AG08395 (cell line): ENCODE data around the gene DMAC2.
"Not testable (repeated sequence)": the region's sequence is repeated elsewhere in the genome, so short reads cannot be mapped to it uniquely, and the experiment has no call there.

Experiments used
- DNase-seq: peaks from one replicate; pipeline ENCODE4 v3.0.0; 2012; ENCODE audit warnings: mixed read lengths, low spot score

DMAC2 gene

DNA sequence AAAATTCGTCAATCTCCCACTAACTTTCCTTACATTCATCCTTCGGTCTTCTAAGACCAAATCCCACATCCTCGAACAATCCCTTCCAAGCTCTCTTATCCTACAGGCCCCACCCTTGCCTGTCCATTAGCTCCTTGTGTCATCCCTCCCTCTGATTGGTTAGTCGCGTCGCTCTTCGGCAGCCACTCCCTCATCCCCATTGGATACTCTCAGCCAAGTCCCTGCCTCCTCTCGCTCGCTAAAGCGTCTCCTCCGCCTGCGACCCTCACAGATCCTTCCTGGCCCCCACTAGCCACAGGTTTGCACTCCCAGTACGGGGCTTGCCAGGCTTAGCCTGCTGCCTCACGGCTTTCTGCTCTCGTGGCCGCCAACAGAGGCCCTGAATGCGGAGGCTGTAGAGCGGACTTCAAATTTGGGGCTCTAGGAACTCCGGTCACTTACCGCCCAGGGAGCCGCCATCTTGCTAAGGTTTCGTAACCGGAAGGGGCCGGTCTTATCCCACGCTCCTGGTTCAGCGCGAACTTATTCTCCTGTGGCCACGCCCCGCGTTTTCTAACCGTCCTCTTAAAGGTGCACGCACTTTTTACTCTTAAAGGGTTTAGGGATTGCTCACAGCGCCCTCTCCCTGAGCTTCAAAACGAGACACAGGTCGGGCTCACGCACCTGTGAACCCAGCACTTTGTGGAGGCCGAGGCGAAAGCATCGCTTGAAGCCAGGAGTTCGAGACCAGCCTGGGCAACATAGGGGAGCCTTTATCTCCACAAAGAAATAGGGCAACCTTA is at the start of gene DMAC2:
Gene DMAC2, minus strand, starts transcription at position 472 of the 782 bp plus-strand sequence. Its CDS starts 13 bp downstream, at position 459.
- DNase-seq: peak; percentile 99

DNA sequence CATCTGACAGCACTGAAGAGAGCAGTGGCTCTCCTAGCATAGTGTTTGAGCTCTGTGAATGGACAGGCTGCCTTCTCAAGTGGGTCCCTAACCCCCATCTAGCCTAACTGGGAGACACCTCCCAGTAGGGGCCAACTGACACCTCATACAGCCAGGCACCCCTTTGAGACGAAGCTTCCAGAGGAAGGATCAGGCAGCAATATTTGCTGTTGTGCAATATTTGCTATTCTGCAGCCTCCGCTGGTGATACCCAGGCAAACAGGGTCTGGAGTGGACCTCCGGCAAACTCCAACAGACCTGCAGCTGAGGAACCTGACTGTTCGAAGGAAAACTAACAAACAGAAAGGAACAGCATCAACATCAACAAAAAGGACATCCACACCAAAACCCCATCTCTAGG is 47.2 kb upstream of the DMAC2 start:
- not testable (repeated sequence) for DNase-seq

DNA sequence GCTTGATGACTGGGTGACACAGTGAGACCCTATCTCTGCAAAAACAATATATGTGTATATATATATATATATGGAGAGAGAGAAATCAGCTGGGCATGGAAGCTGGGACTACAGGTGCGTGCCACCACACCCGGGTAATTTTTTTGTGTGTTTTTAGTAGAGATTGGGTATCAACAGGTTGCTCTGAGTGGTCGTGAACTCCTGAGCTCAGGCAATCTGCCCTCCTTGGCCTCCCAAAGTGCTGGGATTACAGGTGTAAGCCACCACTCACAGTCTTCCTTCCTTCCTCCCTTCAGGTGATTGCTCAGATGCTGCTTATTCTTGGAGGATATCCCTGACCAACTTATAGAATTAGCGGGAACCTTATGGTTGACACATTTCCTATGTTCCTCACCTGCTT is 45.1 kb upstream of the DMAC2 start:
- DNase-seq: no peak

DNA sequence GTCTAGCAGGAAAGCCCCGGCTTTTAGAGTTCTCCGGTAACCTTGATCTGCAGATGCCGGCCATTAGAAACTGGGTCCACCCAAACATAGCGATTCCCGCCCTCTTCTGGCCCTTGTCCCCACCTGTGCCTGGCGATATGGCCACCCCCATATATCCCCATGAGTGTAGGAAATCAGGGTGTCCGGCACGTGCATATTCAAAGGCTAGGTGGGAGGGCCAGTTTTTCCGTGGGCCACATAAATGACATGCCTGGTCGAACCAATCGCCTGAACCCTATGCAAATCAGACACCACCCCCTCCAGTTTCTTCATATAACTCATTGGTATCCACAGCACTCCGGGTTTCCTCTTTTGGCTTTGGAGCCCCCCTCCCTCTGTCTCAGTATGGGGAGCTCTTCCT is 40.6 kb upstream of the DMAC2 start:
- DNase-seq: no peak

DNA sequence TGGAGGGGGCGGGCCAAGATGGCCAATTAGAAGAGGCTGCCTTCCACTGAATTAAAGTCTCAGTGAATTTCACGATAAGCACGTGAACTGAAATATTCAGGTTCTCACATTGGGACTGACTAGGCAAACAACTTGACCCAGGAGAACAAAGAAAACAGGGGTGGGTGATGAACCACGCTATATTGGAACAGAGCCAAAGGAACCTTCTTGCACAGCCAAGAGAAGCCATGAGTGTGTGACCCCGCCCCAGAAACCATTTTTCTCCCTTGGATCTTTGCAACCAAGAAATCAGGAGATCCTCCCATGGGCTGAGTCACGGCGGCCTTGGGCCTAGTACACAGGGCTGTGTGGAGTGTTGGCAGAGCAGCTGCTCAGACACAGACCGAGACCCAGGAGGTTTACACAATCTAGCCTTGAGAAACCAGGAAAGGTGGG is 40.1 kb upstream of the DMAC2 start:
- DNase-seq: no peak

DNA sequence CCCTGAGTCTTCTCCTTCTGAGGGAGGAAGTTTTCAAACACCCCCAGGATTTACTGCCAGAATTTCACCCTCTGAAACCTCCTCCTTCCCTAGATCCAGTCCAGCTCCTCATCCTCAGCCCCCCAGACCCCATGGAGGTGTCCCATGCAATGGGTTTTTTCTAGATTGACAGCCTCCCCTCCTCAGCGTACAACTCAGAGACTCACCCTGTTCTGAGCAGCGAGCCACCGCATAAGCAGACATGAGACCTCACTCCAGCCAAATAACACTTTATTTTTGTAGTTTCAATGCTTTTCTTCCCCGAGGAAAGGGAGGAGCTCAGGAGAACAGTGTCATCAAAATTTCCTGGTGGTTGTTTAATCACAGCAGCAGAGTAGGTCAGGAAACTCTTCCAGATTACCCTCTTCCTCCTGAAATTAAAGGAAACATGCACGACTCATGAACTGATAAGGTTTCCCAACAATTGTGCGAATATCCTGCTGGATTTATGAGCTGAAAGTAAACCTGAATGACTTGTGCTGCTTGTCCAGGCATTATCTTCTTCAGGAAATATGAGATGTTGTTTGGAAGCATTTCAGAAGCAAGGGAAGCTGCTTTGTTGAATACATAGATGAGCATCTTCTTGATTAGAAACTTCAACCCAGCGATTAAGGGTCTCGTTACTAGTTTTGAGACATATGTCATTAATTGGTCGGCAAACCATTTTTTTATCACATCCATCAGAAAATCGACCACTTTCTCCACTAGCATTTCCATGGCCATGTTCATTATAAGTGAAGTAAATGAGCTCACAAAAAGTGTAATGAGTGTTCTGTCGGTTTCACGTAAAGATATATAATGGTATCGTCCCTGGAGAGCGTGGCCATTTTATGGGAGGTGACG is 39.4 kb upstream of the DMAC2 start:
- no peak for DNase-seq

DNA sequence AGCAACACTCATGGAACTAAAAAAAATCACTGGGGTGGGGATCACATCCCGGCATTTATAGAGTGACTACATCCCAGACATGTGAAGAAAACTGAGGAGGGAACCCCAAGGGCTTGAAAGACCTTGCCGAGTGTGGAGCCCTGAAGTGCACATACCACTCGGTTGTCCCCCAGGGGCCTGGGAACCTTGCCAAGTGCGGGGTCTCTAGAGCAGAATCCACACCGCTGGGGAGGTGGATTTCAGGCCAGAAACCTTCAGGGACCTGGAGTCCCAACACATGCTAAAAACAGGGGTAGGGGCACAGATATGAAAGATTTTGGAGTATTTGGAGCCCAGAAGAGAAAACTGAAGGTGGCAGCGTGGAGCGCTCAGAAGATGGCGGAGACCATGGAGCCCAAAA is 38.5 kb upstream of the DMAC2 start:
- DNase-seq: no peak

DNA sequence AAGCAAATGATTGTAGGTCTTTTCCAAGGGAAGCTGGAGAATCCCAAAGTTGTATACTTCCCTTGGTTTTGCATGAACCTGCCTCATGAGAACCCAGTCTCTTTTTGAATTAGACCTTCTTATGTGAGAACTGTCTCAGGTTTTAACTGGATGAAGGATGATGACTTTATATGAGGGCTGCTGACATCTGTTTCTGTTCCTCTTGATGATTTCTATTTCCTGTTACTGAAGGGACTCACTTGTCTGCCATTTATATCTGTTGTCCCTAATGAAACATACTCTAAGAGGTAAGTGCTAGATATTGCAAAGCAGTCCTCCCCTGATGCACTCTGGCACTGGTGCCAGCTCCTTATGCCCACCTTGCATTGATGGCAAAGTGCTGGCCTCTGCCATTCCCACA is 36.9 kb upstream of the DMAC2 start:
- DNase-seq: no peak

DNA sequence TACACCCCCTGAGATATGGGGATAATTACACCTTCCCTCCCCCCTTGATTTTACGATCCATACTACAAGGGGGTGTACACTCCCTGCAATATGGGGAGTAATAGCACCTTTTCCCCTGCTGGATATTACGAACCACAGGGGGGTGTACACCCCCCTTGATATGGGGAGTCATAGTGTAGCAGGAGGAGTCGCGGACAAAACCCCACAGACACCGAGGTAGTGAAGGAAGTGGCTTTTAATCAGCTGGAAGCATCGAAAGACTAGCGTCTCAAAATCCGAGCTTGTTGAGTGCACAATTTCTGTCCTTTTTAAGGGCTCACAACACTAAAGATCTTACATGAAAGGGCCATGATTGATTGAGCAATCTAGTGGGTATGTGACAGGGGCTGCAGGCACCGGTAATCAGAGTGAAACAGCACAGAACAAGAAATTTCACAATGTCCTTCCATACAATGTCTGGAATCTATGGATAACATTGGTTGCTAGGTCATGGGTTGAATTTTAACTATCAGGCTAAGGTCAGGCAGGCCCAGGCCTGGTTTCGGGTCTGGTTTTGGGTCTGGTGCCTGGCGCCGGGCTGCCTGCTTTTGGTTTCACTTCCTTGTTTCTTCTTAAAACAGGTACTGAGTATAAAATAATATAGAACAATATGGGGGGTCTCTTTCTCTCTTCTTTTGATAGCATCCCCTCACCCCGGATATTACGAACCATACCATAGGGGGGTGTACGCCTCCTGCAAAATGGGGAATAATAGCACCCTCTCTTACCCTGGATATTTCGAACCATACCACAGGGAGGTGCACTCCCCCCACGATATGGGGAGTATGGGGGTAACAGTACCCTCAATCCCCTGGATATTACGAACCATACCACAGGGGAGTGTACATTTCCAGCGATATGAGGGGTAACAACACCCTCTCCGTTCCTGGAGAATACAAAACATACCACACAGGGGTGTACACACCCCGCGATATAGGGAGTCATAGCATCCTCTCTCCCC is 23.8 kb upstream of the DMAC2 start:
- DNase-seq: not testable (repeated sequence)

DNA sequence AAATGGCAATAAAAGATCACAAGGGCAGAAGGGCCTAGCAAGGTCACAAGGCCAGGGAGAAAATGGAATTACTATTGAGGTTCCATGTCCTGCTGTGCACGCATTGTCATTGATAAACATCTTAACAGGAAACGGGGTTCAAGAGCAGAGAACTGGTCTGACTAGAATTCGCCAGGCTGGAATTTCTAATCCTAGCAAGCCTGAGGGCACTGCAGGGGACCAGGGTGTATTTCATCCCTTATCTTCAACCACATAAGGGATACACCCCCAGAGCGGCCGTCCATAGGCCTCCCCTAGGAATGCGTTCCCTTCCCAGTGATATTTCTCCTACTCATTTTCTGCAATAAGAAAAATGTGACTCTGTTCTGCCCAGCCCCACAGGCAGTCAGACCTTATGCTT is 22.8 kb upstream of the DMAC2 start:
- DNase-seq: no peak

DNA sequence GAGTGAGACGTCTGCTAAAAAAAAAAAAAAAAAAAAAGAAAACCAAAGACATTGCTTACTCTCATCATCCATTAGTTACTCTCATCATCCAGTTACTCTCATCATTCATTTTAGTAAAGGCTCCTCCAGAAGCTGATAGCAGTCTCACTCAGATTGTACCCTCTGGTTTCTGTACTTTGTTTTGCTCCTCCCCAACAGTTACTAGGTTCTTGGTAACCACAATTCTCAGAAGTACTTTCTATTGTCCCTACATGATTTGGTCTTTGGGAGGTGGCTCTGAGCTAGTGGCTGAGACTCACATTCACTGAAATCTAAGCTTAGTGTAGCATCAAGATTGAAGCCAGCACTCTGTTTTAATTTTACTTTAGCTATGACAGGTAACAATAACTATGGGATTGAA is 17.5 kb upstream of the DMAC2 start:
- no peak for DNase-seq

DNA sequence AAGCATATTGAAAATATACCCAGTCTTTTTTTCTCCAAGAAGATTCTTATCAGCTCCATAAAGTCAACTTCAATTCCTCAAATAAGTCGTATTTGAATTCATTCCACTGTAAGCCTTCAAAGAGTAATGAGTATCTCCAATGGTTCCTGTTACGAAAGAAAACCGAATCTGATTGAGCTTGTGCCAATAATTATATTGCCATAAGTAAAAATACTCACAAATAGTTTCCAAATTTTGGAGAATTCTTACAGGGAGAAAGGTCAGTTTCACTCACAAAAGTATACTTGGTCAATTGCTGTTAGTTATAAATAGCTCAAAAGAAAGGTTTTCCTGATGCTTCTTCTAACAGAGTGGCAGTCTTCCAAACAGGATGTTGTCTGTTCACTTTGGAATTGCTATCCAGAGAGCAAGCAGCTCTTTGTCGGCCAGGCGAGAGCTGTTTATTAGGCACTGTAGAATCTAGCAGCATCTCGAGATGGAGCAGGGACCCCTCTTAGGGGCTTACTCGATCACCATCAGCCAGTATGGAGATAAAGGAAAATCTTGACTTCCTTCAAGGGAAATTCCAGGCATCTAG is 16.7 kb upstream of the DMAC2 start:
- peak; percentile 58 for DNase-seq

DNA sequence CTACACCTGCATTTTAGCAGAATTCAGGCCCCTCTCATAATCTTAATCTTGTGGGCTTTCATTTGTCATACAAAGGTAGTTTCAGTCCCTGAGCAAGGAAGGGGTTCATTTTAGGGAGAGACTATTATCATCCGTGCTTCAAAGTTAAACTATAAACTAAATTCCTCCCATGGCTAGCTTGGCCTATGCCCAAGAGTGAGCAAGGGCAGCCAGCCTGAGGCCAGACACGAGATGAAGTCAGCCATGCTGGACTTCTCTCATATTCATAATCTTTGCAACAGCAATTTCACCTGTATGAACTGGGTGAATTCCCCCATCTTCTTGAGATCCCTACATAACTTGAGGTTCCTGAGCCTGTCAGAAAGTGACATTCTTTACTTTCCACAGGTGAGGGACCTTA is 16.2 kb upstream of the DMAC2 start:
- DNase-seq: no peak

DNA sequence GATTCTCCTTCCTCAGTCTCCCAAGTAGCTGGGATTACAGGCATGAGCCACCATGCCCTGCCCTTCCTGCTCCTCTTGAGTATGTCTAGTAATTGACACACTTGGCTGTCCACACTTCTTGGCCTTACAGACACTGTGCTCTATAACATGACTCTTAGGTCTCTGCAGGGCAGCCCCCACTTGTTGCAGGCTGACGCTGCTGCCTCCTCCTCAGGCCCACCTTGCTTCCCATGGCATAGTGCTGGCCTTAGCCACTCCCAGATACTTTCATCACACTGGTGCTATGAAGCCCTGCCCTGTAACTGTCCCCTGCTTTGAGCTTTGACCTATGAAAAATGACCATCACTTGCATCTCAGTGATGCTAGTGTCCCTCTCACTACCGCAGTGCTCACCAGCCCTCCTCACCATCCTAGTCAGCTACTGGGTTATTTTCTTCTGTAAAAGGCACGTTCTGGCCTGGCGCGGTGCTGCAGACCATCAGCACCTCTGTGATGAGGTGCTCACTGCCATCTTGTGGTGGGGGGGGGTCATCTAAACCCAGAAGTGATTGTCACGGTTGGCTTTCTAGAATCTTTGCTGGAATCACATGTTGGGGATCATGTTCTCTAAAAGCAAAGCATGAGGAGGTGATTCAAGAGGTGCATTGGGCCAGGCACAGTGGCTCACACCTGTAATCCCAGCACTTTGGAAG is 13.0 kb upstream of the DMAC2 start:
- DNase-seq: no peak

DNA sequence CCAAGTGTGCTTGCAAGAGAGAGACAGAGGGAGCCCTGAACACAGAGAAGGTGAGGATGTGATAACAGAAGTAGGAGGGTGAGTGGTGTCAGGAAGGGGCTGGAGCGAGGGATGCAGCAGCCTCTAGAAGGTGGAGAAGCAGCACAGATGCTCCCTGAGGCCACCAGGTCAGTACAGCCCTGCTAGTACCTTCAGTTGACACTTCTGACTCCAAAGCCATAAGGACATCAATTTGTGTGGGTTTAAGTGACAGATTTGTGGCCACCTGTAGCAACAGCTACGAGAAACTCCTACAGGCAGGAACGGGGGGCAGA is 10.1 kb upstream of the DMAC2 start:
- DNase-seq: no peak

DNA sequence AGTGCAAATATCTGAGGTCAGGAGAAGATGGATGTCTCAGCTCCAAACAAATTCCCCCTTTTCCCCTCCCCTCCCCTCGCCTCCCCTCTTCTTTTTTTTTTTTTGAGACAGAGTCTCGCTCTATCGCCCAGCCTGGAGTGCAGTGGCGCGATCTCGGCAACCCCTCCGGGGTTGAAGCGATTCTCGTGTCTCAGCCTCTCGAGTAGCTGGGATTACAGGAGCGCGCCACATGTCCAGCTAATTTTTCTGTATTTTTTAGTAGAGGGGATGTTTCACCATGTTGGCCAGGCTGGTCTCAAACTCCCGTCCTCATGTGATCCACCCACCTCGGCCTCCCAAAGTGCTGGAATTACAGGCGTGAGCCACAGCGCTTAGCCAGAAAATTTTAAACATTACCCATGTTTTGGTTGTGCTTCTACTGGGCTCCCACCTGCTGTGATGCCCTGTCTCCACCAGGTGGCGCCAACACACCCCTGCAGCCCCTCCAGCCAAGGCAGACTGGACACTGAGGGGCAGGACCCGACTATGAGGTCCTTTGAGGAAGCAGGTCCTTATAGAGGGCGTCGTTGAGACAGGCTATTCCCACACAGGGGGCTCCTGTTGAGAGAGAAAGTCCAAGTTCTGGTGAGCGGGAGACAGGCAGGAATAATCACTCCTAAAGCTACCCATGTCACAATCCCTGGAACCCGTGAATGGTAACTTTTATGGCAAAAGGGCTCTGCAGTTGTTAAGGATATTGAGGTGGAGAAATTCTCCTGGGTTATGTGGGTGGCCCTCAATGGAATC is 9.6 kb upstream of the DMAC2 start:
- DNase-seq: peak; percentile 90

DNA sequence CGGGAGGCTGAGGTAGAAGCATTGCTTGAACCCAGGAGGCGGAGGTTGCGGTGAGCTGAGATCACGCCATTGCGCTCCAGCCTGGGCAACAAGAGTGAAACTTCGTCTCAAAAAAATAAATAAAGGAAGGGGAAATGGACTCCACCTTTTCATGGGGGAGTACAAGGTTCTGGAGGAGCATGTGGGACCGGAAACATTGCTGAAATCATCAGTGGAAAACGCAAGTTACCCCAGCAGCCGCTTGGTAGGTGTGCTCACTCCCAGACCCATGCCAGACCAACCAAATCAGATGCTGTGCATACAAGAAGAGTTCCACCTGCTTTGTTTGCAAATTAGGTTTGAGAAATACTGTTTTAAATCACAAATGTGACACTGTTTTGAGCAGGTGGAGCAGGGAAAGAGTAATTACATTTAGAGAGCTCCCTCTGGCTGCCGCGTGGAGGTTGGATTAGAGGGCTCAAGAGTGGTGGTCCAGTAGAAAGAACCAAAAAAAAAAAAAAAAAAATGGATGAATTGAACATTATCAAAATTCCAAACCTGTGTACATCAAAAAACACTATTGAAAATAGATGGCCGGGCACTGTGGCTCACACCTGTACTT is 8.1 kb upstream of the DMAC2 start:
- DNase-seq: no peak

DNA sequence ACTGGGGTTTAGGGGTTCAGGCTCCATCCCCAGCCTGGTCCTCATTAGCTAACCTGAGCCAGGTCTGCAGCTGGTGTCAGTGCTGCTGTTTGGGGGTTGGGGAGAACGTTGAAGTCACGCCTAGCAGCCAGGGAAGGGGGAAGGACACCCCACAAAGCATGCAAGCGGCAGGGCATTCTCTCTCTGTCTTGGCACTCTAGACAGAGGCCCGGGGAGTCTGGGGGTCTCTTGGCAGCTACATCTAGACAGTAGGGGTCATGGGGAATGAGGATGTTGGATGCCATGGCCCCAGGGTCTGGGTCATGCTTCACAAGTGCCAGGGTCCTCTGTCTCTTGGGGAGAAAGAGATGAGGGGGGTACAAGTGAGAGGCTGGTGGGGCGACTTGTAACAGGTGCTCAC is 5.9 kb upstream of the DMAC2 start:
- DNase-seq: no peak

DNA sequence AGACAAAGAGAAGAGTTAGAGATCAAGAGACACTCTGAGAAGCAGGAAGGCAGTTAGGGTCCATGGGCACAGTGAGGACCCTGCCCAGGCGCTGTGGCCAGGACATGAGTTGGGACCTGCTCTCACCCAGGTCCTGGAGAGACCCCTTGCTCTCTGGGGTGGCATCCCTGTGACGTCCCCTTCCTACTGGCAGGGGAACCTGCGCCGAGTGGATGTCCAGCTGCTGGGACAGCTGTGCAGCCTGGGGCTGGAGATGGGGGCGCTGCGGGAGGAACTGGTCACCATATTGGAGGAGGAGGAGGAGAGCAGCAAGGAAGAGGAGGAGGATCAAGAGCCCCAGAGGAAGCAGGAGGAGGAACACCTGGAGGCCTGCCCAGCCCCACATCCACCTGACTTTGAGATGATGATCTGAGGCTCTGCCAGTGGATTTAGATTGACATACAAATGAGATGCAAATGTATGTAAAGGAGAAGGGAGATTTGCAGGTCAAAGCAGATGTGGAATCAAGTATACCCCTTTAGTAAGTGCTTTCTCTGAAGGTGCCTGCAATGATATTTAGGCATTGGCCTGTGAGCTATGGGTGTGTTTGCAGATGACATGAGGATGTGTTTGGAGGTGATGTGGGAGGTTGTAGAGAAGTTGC is 4.2 kb upstream of the DMAC2 start:
- no peak for DNase-seq
